ENCODE data around the gene KRT33B. TPM values are rescaled to one million over a fixed set of nuclear protein-coding genes. Genes with fewer than 3 reads are reported as not detected.

KRT33B gene
- total and polyA plus RNA-seq, 2 of the 4 experiments (the other 2 are of a cell fraction), result 0.18 to 0.22 TPM

DNA sequence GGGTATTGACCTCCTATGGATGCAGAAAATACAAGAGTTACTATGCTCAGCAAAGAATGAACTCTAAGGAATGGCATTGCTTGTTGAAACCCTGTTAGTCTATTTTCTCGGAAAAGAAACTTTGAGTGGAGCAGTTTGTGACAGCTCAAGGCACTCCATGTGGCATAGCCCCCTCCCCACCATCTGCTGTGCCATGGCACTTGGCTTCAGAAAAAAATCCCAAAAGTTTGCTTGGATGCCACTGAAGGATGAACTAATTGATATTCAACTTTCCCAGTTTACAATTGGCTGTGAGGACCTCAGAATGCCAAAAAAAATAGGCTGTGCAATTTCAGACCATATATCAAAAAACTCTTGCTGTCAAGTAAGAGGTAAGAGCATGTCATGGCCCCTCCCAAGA, 26.0 kb upstream of the KRT33B start:
- Histone ChIP-seq H3K9ac (ENCODE audit: low read depth, low read length) (no peak overlapping the region), H3K56ac (ENCODE audit: extremely low read depth, insufficient read depth, low read length) (no peak overlapping the region), H4K20me1 (ENCODE audit: insufficient read depth, low read length) (no peaks in the 10 kb centered on the region), H3K27me3 (ENCODE audit: control insufficient read depth, insufficient read depth, low read length) (no peaks in the 10 kb centered on the region), H2BK15ac (ENCODE audit: low read depth, low read length) (no peak overlapping the region), H3K18ac (ENCODE audit: low read depth, low read length) (no peak overlapping the region), H3K4me3 (ENCODE audit: insufficient read depth, low read depth, low read length) (no peak overlapping the region), H3K36me3 (ENCODE audit: control insufficient read depth, insufficient read depth, low read length) (no peaks in the 10 kb centered on the region), H2AK9ac (replicated peaks; ENCODE audit: low read depth, low read length, poor library complexity) (no peak overlapping the region), H2BK5ac (ENCODE audit: low read depth, low read length, poor library complexity, severe bottlenecking) (no peak overlapping the region), H4K8ac (ENCODE audit: low read depth in 2 of 2, low read length in 2 of 2) (no peak overlapping the region), H3K9me1 (ENCODE audit: insufficient read depth, low read length) (no peaks in the 10 kb centered on the region; the same call in 1 of the 2 replicates), H2BK120ac (ENCODE audit: low read depth, low read length) (no peak overlapping the region), H3K79me1 (ENCODE audit: low read depth in 1 of 2, low read length in 2 of 2) (no peaks in the 10 kb centered on the region), H3K9me3 (ENCODE audit: control insufficient read depth, insufficient read depth, low read length) (no peaks in the 10 kb centered on the region), H3K4ac (ENCODE audit: low read depth, low read length) (no peak overlapping the region), H2AK5ac (ENCODE audit: low read depth, low read length) (no peak overlapping the region; the same call in 1 of the 2 replicates), H4K91ac (ENCODE audit: insufficient read depth, low read depth, low read length) (no peak overlapping the region), H3K14ac (replicated peaks; ENCODE audit: low read depth, low read length) (no peak overlapping the region), H3K27ac (ENCODE audit: insufficient read depth, low read length) (no peak overlapping the region), H3K4me2 (ENCODE audit: low read depth, low read length) (no peak overlapping the region), H3K23ac (ENCODE audit: low read depth, low read length) (no peak overlapping the region), H2BK20ac (ENCODE audit: low read depth, low read length) (no peak overlapping the region), H2AFZ (replicated peaks; ENCODE audit: low read length, poor library complexity) (no peak overlapping the region), H4K5ac (ENCODE audit: low read depth, low read length) (no peak overlapping the region), H3K4me1 (ENCODE audit: control insufficient read depth, insufficient read depth, low read length) (peaks cover 5% of the 10 kb centered on the region; the same call in 1 of the 2 replicates)
- 100% methylated on average over 1 of the region's 1 CpG; no CpG with 5 or more reads in 1 of the 2 experiments for WGBS, 2 experiments (ENCODE audit: extremely low coverage in 2 of 2, insufficient read length in 1 of 2)
- intact Hi-C loops (cut with micrococcal nuclease) (no loop called here), dilution Hi-C loops (cut with HindIII; ENCODE audit: low sequenced_read_pairs, unreplicated experiment) (no loop called here), in situ Hi-C loops (cut with MboI; ENCODE audit: low sequenced_read_pairs) (no loop called here)
- TF ChIP-seq, protein P1, sequence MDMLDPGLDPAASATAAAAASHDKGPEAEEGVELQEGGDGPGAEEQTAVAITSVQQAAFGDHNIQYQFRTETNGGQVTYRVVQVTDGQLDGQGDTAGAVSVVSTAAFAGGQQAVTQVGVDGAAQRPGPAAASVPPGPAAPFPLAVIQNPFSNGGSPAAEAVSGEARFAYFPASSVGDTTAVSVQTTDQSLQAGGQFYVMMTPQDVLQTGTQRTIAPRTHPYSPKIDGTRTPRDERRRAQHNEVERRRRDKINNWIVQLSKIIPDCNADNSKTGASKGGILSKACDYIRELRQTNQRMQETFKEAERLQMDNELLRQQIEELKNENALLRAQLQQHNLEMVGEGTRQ (IDR thresholded peaks at IDR 0.05; ENCODE audit: low read depth, low read length), result no peak
- TF ChIP-seq, protein P2, sequence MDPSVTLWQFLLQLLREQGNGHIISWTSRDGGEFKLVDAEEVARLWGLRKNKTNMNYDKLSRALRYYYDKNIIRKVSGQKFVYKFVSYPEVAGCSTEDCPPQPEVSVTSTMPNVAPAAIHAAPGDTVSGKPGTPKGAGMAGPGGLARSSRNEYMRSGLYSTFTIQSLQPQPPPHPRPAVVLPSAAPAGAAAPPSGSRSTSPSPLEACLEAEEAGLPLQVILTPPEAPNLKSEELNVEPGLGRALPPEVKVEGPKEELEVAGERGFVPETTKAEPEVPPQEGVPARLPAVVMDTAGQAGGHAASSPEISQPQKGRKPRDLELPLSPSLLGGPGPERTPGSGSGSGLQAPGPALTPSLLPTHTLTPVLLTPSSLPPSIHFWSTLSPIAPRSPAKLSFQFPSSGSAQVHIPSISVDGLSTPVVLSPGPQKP (IDR thresholded peaks at IDR 0.05; ENCODE audit: borderline replicate concordance, low read depth, low read length), result no peak
- TF ChIP-seq FOS (IDR thresholded peaks at IDR 0.05; ENCODE audit: low read depth, low read length) (no peak), CHD1 (IDR thresholded peaks at IDR 0.05; ENCODE audit: low read depth, low read length) (no peak), MAFK (IDR thresholded peaks at IDR 0.05; ENCODE audit: low read depth, low read length) (no peak), SMC3 (IDR thresholded peaks at IDR 0.05; ENCODE audit: low read depth, low read length) (no peak), RCOR1 (IDR thresholded peaks at IDR 0.05; ENCODE audit: insufficient replicate concordance, low read length) (no peak), RAD21 (IDR thresholded peaks at IDR 0.05; ENCODE audit: low read length) (no peak), BHLHE40 (IDR thresholded peaks at IDR 0.05; ENCODE audit: low read depth, low read length) (no peak), MXI1 (IDR thresholded peaks at IDR 0.05; ENCODE audit: borderline replicate concordance, low read depth, low read length) (no peak), CEBPB (IDR thresholded peaks at IDR 0.05; ENCODE audit: low read depth, low read length) (no peak), RFX5 (IDR thresholded peaks at IDR 0.05; ENCODE audit: low read depth, low read length) (no peak), NFE2L2 (IDR thresholded peaks at IDR 0.05; ENCODE audit: low read depth, low read length) (no peak), POLR2A (IDR thresholded peaks at IDR 0.05; ENCODE audit: low read depth, low read length) (no peak), MAZ (IDR thresholded peaks at IDR 0.05; ENCODE audit: borderline replicate concordance, low read depth, low read length) (no peak)
- TF ChIP-seq, protein P3, sequence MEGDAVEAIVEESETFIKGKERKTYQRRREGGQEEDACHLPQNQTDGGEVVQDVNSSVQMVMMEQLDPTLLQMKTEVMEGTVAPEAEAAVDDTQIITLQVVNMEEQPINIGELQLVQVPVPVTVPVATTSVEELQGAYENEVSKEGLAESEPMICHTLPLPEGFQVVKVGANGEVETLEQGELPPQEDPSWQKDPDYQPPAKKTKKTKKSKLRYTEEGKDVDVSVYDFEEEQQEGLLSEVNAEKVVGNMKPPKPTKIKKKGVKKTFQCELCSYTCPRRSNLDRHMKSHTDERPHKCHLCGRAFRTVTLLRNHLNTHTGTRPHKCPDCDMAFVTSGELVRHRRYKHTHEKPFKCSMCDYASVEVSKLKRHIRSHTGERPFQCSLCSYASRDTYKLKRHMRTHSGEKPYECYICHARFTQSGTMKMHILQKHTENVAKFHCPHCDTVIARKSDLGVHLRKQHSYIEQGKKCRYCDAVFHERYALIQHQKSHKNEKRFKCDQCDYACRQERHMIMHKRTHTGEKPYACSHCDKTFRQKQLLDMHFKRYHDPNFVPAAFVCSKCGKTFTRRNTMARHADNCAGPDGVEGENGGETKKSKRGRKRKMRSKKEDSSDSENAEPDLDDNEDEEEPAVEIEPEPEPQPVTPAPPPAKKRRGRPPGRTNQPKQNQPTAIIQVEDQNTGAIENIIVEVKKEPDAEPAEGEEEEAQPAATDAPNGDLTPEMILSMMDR (conservative IDR thresholded peaks at IDR 0.05; ENCODE audit: low read depth, low read length), result no peak
- no peak for DNase-seq
- BruUV-seq (replicated peaks), result no TSS peak
- ChIA-PET CTCF (no interaction called here), POLR2A (ENCODE audit: unreplicated experiment) (no interaction called here)
- ATAC-seq (ENCODE audit: low read depth), result no peak

Measured in IMR-90 (cell line).